Measurements from ENCODE around the gene TCEAL1.
"Not testable (repeated sequence)": the region's sequence is repeated elsewhere in the genome, so short reads cannot be mapped to it uniquely, and the experiment has no call there.

TCEAL1 gene

DNA sequence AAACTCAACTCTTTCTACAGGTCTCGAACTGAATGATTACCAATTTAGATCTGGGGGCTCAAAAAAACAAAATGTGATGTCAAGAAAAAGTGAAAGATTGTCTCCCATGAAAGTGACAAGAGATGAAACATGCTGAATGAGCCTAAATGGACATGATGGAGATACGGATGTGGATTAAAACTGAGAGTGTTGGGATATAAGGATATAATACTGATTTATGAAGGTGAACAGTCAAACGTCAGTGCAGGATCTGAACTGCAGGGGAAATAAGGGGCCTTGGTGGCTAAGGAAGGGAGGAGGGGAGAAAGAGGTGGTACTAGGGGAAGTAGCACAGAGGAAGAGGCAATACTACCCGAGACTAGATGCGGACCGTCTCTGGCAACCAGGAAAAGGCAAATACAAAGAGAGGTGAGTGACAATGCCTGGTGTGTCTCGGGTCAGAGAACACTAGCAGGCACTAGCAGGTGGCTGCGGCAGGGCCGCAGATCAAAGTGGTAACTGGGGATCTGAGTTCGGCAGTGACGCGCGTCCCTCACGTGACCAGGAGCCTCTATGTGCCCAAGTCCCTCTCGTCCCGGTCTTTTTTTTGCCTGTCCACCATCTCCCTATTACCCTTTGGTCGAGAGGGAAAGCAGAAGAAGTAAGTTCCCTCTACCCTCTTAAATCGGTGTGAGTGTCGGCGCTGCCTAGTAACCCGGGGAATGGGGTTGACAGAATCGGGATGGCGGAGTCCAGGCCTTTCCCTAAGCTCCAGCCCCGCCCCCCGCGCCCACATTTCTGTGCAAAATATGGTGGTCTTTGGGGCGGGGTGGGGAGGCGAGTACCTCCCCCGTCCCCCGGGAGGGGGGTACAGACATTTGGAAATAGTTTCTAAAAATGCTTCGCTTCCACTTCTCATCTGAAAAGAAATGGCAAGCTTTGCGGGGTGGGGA lies at the start of gene TCEAL1:
TCEAL1 (plus strand) TSS at position 590 of the 932 bp plus-strand sequence. CDS start 942 bp downstream, outside the sequence.
- TF ChIP-seq, protein P1, sequence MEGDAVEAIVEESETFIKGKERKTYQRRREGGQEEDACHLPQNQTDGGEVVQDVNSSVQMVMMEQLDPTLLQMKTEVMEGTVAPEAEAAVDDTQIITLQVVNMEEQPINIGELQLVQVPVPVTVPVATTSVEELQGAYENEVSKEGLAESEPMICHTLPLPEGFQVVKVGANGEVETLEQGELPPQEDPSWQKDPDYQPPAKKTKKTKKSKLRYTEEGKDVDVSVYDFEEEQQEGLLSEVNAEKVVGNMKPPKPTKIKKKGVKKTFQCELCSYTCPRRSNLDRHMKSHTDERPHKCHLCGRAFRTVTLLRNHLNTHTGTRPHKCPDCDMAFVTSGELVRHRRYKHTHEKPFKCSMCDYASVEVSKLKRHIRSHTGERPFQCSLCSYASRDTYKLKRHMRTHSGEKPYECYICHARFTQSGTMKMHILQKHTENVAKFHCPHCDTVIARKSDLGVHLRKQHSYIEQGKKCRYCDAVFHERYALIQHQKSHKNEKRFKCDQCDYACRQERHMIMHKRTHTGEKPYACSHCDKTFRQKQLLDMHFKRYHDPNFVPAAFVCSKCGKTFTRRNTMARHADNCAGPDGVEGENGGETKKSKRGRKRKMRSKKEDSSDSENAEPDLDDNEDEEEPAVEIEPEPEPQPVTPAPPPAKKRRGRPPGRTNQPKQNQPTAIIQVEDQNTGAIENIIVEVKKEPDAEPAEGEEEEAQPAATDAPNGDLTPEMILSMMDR (IDR thresholded peaks at IDR 0.05; ENCODE audit: low read depth, low read length): no peak
- DNase-seq (ENCODE audit: low read depth, low spot score): peak; percentile 36
- in situ Hi-C loops (cut with HindIII; ENCODE audit: low sequenced_read_pairs): no loop called here
- peak within 1 kb of the TSS; percentile 56 for H3K4me3 ChIP-seq (ENCODE audit: low read depth, low read length)

- DNase-seq (ENCODE audit: low read depth, low spot score): peak; percentile 2
- TF ChIP-seq, protein P1 (IDR thresholded peaks at IDR 0.05; ENCODE audit: low read depth, low read length): no peak
- H3K4me3 ChIP-seq (ENCODE audit: low read depth, low read length): no peak overlapping the region
- in situ Hi-C loops (cut with HindIII; ENCODE audit: low sequenced_read_pairs): no loop called here
Measured at GRCh38 chrX:103584596-103584995, 44.2 kb upstream of the TCEAL1 start.

GRCh38 chrX:103585411-103586313 lies 43.1 kb upstream of the TCEAL1 start, which contains the start of gene TCEAL4:
TSS of gene TCEAL4 (plus strand) at chrX:103585515. CDS start at chrX:103586676, 1,161 bp downstream.
- DNase-seq (ENCODE audit: low read depth, low spot score): no peak
- TF ChIP-seq, protein P1 (IDR thresholded peaks at IDR 0.05; ENCODE audit: low read depth, low read length): no peak
- in situ Hi-C loops (cut with HindIII; ENCODE audit: low sequenced_read_pairs): no loop called here
- H3K4me3 ChIP-seq (ENCODE audit: low read depth, low read length): peak within 1 kb of the TSS; percentile 67

DNA sequence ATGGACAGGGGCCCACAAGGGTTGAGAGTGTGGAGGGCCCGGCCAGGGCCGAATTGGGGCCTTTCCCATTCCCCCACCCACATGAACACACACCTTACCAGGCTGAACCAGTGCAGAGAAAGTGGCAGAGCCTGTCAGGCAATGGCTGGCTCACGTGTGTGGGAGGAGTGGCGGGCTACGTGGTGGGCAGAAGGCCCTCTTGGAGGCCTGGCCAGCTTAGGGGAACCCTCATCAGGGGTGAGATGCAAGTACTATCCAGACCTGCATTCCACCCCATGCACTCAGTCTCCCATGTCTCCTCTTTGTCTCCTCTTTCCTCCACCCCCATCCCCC lies 42.5 kb upstream of the TCEAL1 start:
- peak overlapping the region; percentile 67 for H3K4me3 ChIP-seq (ENCODE audit: low read depth, low read length)
- in situ Hi-C loops (cut with HindIII; ENCODE audit: low sequenced_read_pairs): no loop called here
- DNase-seq (ENCODE audit: low read depth, low spot score): no peak
- TF ChIP-seq, protein P1 (IDR thresholded peaks at IDR 0.05; ENCODE audit: low read depth, low read length): no peak

DNA sequence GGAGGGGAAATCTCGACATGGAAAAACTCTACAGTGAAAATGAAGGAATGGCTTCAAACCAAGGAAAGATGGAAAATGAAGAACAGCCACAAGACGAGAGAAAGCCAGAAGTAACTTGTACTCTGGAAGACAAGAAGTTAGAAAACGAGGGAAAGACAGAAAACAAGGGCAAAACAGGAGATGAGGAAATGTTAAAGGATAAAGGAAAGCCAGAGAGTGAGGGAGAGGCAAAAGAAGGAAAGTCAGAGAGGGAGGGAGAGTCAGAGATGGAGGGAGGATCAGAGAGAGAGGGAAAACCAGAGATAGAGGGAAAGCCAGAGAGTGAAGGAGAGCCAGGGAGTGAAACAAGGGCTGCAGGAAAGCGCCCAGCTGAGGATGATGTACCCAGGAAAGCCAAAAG lies 42.1 kb upstream of the TCEAL1 start:
- TF ChIP-seq, protein P1 (IDR thresholded peaks at IDR 0.05; ENCODE audit: low read depth, low read length): no peak
- H3K4me3 ChIP-seq (ENCODE audit: low read depth, low read length): peak overlapping the region; percentile 67
- DNase-seq (ENCODE audit: low read depth, low spot score): no peak
- in situ Hi-C loops (cut with HindIII; ENCODE audit: low sequenced_read_pairs): no loop called here

DNA sequence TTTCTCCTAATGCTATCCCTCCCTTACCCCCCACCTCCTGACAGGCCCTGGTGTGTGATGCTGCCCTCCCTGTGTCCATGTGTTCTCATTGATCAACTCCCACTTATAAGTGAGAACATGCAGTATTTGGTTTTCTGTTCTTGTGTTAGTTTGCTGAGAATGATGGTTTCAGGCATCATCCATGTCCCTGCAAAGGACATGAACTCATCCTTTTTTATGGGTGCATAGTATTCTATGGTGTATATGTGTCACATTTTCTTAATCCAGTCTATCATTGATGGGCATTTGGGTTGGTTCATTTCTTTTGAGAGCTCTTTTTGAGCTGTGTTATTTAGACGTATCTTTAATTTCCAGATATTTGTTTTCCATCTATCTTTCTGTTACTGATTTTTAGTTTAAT lies 36.5 kb upstream of the TCEAL1 start:
- in situ Hi-C loops (cut with HindIII; ENCODE audit: low sequenced_read_pairs); H3K4me3 ChIP-seq (ENCODE audit: low read depth, low read length); DNase-seq (ENCODE audit: low read depth, low spot score): not testable (repeated sequence)

GRCh38 chrX:103595202-103595601 lies 33.6 kb upstream of the TCEAL1 start:
- in situ Hi-C loops (cut with HindIII; ENCODE audit: low sequenced_read_pairs); H3K4me3 ChIP-seq (ENCODE audit: low read depth, low read length); DNase-seq (ENCODE audit: low read depth, low spot score): not testable (repeated sequence)

Measured in astrocyte of the spinal cord (primary cell).